ENCODE measurements around the gene ABLIM1. TPM values are rescaled to one million over a fixed set of nuclear protein-coding genes. Genes with fewer than 3 reads are reported as not detected.

The ABLIM1 gene
- total RNA-seq, 1 experiment from 2014 or later: 79.3 TPM

DNA sequence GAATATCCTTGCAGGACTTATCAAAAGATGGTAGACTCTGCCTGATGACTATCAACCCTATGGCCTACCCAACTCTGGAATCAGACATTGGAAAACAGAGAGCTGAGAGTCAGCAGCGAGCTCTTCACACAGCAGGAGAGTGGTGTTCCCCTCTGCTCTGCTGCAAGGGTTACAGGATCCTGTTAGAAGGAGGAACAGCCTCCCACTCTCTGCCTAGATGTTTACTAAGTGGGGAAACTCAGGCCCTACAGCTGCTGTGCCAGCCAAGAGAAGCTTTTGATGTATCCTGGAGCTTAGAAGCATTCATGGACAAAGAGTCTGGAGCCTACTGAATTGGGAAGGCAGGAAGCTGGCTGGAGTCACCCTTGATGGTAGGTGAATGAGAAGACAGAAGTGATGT lies 104.6 kb downstream of the ABLIM1 start:
- DNase-seq: no peak
- peaks cover 11% of the 10 kb centered on the region for H3K9me3 Mint-ChIP-seq (ENCODE audit: unreplicated experiment)
- TF ChIP-seq, protein P1, sequence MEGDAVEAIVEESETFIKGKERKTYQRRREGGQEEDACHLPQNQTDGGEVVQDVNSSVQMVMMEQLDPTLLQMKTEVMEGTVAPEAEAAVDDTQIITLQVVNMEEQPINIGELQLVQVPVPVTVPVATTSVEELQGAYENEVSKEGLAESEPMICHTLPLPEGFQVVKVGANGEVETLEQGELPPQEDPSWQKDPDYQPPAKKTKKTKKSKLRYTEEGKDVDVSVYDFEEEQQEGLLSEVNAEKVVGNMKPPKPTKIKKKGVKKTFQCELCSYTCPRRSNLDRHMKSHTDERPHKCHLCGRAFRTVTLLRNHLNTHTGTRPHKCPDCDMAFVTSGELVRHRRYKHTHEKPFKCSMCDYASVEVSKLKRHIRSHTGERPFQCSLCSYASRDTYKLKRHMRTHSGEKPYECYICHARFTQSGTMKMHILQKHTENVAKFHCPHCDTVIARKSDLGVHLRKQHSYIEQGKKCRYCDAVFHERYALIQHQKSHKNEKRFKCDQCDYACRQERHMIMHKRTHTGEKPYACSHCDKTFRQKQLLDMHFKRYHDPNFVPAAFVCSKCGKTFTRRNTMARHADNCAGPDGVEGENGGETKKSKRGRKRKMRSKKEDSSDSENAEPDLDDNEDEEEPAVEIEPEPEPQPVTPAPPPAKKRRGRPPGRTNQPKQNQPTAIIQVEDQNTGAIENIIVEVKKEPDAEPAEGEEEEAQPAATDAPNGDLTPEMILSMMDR (IDR thresholded peaks at IDR 0.05; ENCODE audit: insufficient read depth in 1 of 2, low read depth in 1 of 2, low read length in 1 of 2, severe bottlenecking in 1 of 2, unreplicated experiment in 1 of 2): no peak
- H3K4me3 Mint-ChIP-seq (ENCODE audit: unreplicated experiment): no peak overlapping the region
- Histone ChIP-seq H3K4me1 (no peaks in the 10 kb centered on the region), H3K4me3 (ENCODE audit: low read depth, low read length) (no peak overlapping the region), H3K9me3 (peaks cover 8% of the 10 kb centered on the region), H3K27me3 (replicated peaks; ENCODE audit: control insufficient read depth, insufficient read depth, low read length) (no peaks in the 10 kb centered on the region), H3K36me3 (ENCODE audit: control insufficient read depth, insufficient read depth, low read length) (no peaks in the 10 kb centered on the region)
- BruUV-seq (replicated peaks): no TSS peak
- ChIA-PET CTCF (no interaction called here), POLR2A (no interaction called here)
- H3K36me3 Mint-ChIP-seq (ENCODE audit: insufficient read depth, unreplicated experiment): peaks cover 14% of the 10 kb centered on the region
- intact Hi-C loops (cut with micrococcal nuclease; ENCODE audit: unreplicated experiment): loop anchor here (10.0 kb wide), 1 partner anchor 571 kb away; no protein-coding TSS in a partner anchor
- no peaks in the 10 kb centered on the region for H3K4me1 Mint-ChIP-seq (ENCODE audit: low read depth, unreplicated experiment)
- no peaks in the 10 kb centered on the region for H3K27me3 Mint-ChIP-seq (ENCODE audit: insufficient read depth, unreplicated experiment)
- no peak overlapping the region for H3K27ac Mint-ChIP-seq (ENCODE audit: unreplicated experiment)

DNA sequence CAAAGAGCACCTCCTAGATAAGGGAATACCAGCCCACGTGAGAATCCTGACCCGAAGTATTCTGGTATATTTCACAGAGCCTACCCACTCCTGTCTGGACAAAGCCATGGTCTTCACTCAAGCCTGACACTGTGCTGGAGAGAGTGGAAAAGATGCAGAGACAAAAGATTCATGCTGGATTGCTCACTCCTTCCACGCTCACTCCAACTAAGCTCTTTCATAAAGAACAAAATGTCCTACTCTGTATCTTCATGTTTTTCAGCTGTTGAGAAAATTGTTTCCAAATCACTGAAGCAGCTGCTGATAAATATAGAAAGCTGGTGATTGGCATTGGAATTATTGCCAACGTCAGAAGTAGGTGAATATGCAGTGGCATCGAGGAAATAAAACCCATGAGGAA lies 106.0 kb downstream of the ABLIM1 start:
- no peaks in the 10 kb centered on the region for H3K27me3 Mint-ChIP-seq (ENCODE audit: insufficient read depth, unreplicated experiment)
- H3K36me3 ChIP-seq (ENCODE audit: control insufficient read depth, insufficient read depth, low read length): no peaks in the 10 kb centered on the region
- no peak overlapping the region for H3K4me3 Mint-ChIP-seq (ENCODE audit: unreplicated experiment)
- intact Hi-C loops (cut with micrococcal nuclease; ENCODE audit: unreplicated experiment): loop anchor here (10.0 kb wide), 1 partner anchor 573 kb away; no protein-coding TSS in a partner anchor
- H3K9me3 Mint-ChIP-seq (ENCODE audit: unreplicated experiment): no peaks in the 10 kb centered on the region
- no peak overlapping the region for H3K4me3 ChIP-seq (ENCODE audit: low read depth, low read length)
- no peaks in the 10 kb centered on the region for H3K9me3 ChIP-seq
- no peak for DNase-seq
- H3K27ac Mint-ChIP-seq (ENCODE audit: unreplicated experiment): no peak overlapping the region
- H3K27me3 ChIP-seq (replicated peaks; ENCODE audit: control insufficient read depth, insufficient read depth, low read length): no peaks in the 10 kb centered on the region
- H3K4me1 ChIP-seq: no peaks in the 10 kb centered on the region
- H3K36me3 Mint-ChIP-seq (ENCODE audit: insufficient read depth, unreplicated experiment): peaks cover 14% of the 10 kb centered on the region
- no TSS peak for BruUV-seq (replicated peaks)
- TF ChIP-seq, protein P1 (IDR thresholded peaks at IDR 0.05; ENCODE audit: insufficient read depth in 1 of 2, low read depth in 1 of 2, low read length in 1 of 2, severe bottlenecking in 1 of 2, unreplicated experiment in 1 of 2): no peak
- H3K4me1 Mint-ChIP-seq (ENCODE audit: low read depth, unreplicated experiment): no peaks in the 10 kb centered on the region
- ChIA-PET CTCF (interaction anchor here (1.6 kb wide), 1 partner anchor 152 kb away, joined by 6 read pairs; no protein-coding TSS in a partner anchor), POLR2A (no interaction called here)

DNA sequence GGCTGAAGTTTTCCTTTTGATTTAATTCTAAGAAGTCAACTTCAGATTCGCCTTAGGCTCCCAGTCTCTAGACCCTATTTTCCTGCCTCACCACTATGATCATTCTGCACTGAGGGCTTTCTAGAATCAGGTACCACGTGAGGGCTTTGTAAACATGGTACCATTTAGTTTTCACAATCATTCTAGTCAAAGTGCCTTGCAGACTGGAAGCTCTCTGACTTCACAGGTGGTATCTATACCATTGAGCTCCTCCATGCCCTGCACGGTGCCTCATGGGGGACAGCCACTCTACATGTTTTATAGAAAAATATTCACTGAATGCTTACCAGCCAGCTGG lies 106.5 kb downstream of the ABLIM1 start:
- DNase-seq: no peak
- Histone ChIP-seq H3K36me3 (ENCODE audit: control insufficient read depth, insufficient read depth, low read length) (no peaks in the 10 kb centered on the region), H3K27me3 (replicated peaks; ENCODE audit: control insufficient read depth, insufficient read depth, low read length) (no peaks in the 10 kb centered on the region), H3K9me3 (no peaks in the 10 kb centered on the region), H3K4me3 (ENCODE audit: low read depth, low read length) (no peak overlapping the region), H3K4me1 (no peaks in the 10 kb centered on the region)
- Mint-ChIP-seq H3K27ac (ENCODE audit: unreplicated experiment) (no peak overlapping the region), H3K27me3 (ENCODE audit: insufficient read depth, unreplicated experiment) (no peaks in the 10 kb centered on the region), H3K4me3 (ENCODE audit: unreplicated experiment) (no peak overlapping the region), H3K36me3 (ENCODE audit: insufficient read depth, unreplicated experiment) (peaks cover 14% of the 10 kb centered on the region), H3K4me1 (ENCODE audit: low read depth, unreplicated experiment) (no peaks in the 10 kb centered on the region), H3K9me3 (ENCODE audit: unreplicated experiment) (no peaks in the 10 kb centered on the region)
- ChIA-PET CTCF (interaction anchor here (1.6 kb wide), 1 partner anchor 152 kb away, joined by 6 read pairs; no protein-coding TSS in a partner anchor), POLR2A (no interaction called here)
- BruUV-seq (replicated peaks): no TSS peak
- TF ChIP-seq, protein P1 (IDR thresholded peaks at IDR 0.05; ENCODE audit: insufficient read depth in 1 of 2, low read depth in 1 of 2, low read length in 1 of 2, severe bottlenecking in 1 of 2, unreplicated experiment in 1 of 2): no peak
- intact Hi-C loops (cut with micrococcal nuclease; ENCODE audit: unreplicated experiment): loop anchor here (2.0 to 10.0 kb wide), 2 partner anchors 81 to 573 kb away; no protein-coding TSS in a partner anchor
